Spleen (tissue), 7 donors: Measurements from ENCODE around the gene SORBS2.

Experiments used
- POLR2A ChIP-seq, 3 donors: fragments of 450-650 bp; IDR thresholded peaks; one replicate each; pipeline ENCODE4 v1.5.1; 2017; ENCODE audit warnings: antibody characterized with exemption in 3 of 3, mild to moderate bottlenecking in 1 of 3
- POLR2AphosphoS5 ChIP-seq, 3 donors: sonication (generic); formaldehyde crosslinking; IDR thresholded peaks; one replicate each; pipeline ENCODE4 v1.5.1; 2017; ENCODE audit warnings: antibody characterized with exemption in 3 of 3
- TF ChIP-seq, protein P1 (sequence below), 11 experiments: fragments of 200-600 bp in 7 of 11; fragments of 450-650 bp in 4 of 11; sonication (generic) in 4 of 11; IDR thresholded peaks in 8 of 11; conservative IDR thresholded peaks in 3 of 11; 1 replicate in 7 of 11; 2 replicates in 4 of 11; pipeline versions ENCODE4 v1.4.0 to v1.8.0; 2016 to 2021; ENCODE audit warnings: antibody characterized with exemption in 11 of 11, inconsistent platforms in 4 of 11, mild to moderate bottlenecking in 1 of 11
- donor health status: DM: no; HTN: no; CAD: no; lungs with moderate emphysema.
- donor health status: DM: no; HTN: no; CAD: no.
- donor health status: DM: no; HTN: no; CAD: no.

DNA sequence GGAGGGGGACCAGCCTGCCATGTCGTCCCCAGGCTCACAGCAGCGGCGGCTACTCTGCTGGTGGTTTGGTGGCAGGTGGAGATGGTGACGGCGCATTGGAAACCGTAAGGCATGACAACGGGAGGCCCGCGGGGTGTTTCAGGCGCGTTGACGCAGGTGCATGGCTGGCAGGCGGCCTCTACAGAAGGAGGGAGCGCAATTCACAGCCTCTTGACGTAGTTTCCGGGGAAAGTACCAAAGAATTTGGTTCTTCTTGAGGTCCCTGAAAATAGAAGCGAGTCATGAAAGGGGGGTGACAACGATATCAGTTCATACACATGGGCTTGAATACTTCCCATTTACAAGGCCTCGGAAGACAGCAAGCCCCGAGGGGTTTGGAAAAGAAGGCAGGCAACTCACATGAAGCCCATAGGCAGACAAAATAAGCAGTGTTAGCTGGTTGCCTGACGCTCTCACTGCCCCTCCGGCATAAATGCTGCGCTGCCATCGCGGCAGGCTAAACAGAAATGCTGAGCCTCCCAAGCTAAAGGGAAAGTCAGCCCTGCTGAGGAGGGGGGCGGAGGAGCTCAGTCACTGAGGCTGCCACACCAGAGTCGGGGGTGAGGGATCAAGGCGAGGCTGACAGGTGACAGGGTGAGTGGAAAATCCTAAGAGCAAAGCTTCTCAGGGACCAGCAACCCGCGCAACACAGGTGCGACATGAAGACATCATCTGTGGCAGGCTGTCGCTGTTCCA lies 224.4 kb downstream of the SORBS2 start:
- TF ChIP-seq, protein P1, sequence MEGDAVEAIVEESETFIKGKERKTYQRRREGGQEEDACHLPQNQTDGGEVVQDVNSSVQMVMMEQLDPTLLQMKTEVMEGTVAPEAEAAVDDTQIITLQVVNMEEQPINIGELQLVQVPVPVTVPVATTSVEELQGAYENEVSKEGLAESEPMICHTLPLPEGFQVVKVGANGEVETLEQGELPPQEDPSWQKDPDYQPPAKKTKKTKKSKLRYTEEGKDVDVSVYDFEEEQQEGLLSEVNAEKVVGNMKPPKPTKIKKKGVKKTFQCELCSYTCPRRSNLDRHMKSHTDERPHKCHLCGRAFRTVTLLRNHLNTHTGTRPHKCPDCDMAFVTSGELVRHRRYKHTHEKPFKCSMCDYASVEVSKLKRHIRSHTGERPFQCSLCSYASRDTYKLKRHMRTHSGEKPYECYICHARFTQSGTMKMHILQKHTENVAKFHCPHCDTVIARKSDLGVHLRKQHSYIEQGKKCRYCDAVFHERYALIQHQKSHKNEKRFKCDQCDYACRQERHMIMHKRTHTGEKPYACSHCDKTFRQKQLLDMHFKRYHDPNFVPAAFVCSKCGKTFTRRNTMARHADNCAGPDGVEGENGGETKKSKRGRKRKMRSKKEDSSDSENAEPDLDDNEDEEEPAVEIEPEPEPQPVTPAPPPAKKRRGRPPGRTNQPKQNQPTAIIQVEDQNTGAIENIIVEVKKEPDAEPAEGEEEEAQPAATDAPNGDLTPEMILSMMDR (IDR thresholded peaks at IDR 0.05 in 8 of 11, conservative IDR thresholded peaks at IDR 0.05 in 3 of 11): no peak
- no peak for TF ChIP-seq POLR2A (IDR thresholded peaks at IDR 0.05)
- TF ChIP-seq POLR2AphosphoS5 (IDR thresholded peaks at IDR 0.05): peak; percentile 50 to 61 (median 57)
